ENCODE data around the gene ZSCAN5A. TPM values are rescaled to one million over a fixed set of nuclear protein-coding genes. Genes with fewer than 3 reads are reported as not detected.

ZSCAN5A gene
- total RNA-seq, 2 experiments from 2014 or later, result 14.4 to 19.2 TPM

DNA sequence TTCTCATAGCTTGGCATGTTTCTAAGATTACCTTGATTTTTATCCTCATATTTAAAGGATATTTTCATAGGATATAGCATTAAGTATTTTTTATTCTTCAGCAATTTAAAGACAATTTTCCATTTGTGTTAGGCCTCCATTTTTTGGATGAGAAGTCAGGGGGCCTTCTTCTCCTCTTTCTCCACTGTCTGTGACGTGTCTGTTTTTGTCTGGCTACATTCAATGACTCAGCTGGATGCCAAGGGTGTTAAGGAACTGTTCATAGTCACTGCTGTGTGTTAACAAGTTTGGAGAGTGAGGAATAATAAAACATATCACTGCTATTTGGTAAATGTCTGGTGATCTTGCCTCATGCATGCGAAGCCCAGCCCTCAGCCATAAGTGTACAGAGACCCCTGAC is 42.3 kb upstream of the ZSCAN5A start:
- Histone ChIP-seq H4K20me1 (ENCODE audit: insufficient read depth, low read length) (no peaks in the 10 kb centered on the region), H2AFZ (ENCODE audit: low read length) (no peak overlapping the region), H3K79me2 (ENCODE audit: insufficient read depth, low read depth, low read length) (no peaks in the 10 kb centered on the region), H3K36me3 (ENCODE audit: insufficient read depth, low read length) (no peaks in the 10 kb centered on the region), H3K4me2 (ENCODE audit: low read length) (no peak overlapping the region), H3K4me3 (ENCODE audit: low read depth, low read length, poor library complexity, severe bottlenecking) (no peak overlapping the region), H3K9me2 (ENCODE audit: insufficient read depth, low read length) (no peaks in the 10 kb centered on the region), H3K9me3 (ENCODE audit: low read length) (no peaks in the 10 kb centered on the region), H3K4me1 (ENCODE audit: insufficient read depth, low read length, poor library complexity, severe bottlenecking) (no peaks in the 10 kb centered on the region), H3K27ac (ENCODE audit: low read depth, low read length, poor library complexity, severe bottlenecking) (no peak overlapping the region)
- no peak for TF ChIP-seq EZH2phosphoT487 (IDR thresholded peaks at IDR 0.05; ENCODE audit: borderline replicate concordance, low read depth, low read length)
- no peak for TF ChIP-seq CTCF (conservative IDR thresholded peaks at IDR 0.05; ENCODE audit: low read length)
- intact Hi-C loops (cut with micrococcal nuclease; ENCODE audit: unreplicated experiment), result loop anchor here (10.0 kb wide), 1 partner anchor 292 kb away; no protein-coding TSS in a partner anchor
- BruUV-seq (replicated peaks), result no TSS peak
- DNase-seq (ENCODE audit: low spot score), result no peak
- ChIA-PET POLR2A (no interaction called here), CTCF (ENCODE audit: unreplicated experiment) (no interaction called here)

DNA sequence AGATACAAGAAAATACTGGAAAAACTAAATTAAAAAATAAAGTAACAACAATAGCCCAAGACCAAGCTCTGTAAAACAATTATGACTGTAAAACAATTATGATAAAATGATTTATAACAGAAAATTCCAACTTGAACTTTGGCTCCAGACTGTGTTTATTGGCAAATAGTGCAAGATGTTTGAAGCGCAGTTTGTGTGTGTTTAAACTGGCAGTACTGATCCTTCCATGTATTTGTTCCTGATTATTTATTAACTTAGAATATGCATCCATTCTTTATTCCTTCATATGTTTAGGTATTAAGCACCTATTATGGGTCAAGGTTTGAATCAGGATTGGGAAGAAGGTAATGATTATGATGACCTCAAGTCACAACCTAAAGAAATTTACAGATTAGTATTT is 40.9 kb upstream of the ZSCAN5A start:
- Histone ChIP-seq H3K4me1 (ENCODE audit: insufficient read depth, low read length, poor library complexity, severe bottlenecking) (no peaks in the 10 kb centered on the region), H2AFZ (ENCODE audit: low read length) (no peak overlapping the region), H3K36me3 (ENCODE audit: insufficient read depth, low read length) (no peaks in the 10 kb centered on the region), H4K20me1 (ENCODE audit: insufficient read depth, low read length) (no peaks in the 10 kb centered on the region), H3K9me2 (ENCODE audit: insufficient read depth, low read length) (no peaks in the 10 kb centered on the region), H3K79me2 (ENCODE audit: insufficient read depth, low read depth, low read length) (no peaks in the 10 kb centered on the region), H3K9me3 (ENCODE audit: low read length) (no peaks in the 10 kb centered on the region), H3K4me2 (ENCODE audit: low read length) (no peak overlapping the region), H3K27ac (ENCODE audit: low read depth, low read length, poor library complexity, severe bottlenecking) (no peak overlapping the region), H3K4me3 (ENCODE audit: low read depth, low read length, poor library complexity, severe bottlenecking) (no peak overlapping the region)
- TF ChIP-seq EZH2phosphoT487 (IDR thresholded peaks at IDR 0.05; ENCODE audit: borderline replicate concordance, low read depth, low read length) (no peak), CTCF (conservative IDR thresholded peaks at IDR 0.05; ENCODE audit: low read length) (no peak)
- no TSS peak for BruUV-seq (replicated peaks)
- intact Hi-C loops (cut with micrococcal nuclease; ENCODE audit: unreplicated experiment), result loop anchor here (10.0 kb wide), 1 partner anchor 291 kb away; no protein-coding TSS in a partner anchor
- ChIA-PET POLR2A (no interaction called here), CTCF (ENCODE audit: unreplicated experiment) (no interaction called here)
- DNase-seq (ENCODE audit: low spot score), result no peak

- H3K4me2 ChIP-seq (ENCODE audit: low read length), result no peak overlapping the region
- H3K9me2 ChIP-seq (ENCODE audit: insufficient read depth, low read length), result no peaks in the 10 kb centered on the region
- no peaks in the 10 kb centered on the region for H3K79me2 ChIP-seq (ENCODE audit: insufficient read depth, low read depth, low read length)
- H4K20me1 ChIP-seq (ENCODE audit: insufficient read depth, low read length), result no peaks in the 10 kb centered on the region
- intact Hi-C loops (cut with micrococcal nuclease; ENCODE audit: unreplicated experiment), result loop anchor here (10.0 kb wide), 1 partner anchor 286 kb away; no protein-coding TSS in a partner anchor
- POLR2A ChIA-PET, result no interaction called here
- no peak for TF ChIP-seq EZH2phosphoT487 (IDR thresholded peaks at IDR 0.05; ENCODE audit: borderline replicate concordance, low read depth, low read length)
- no peak for TF ChIP-seq CTCF (conservative IDR thresholded peaks at IDR 0.05; ENCODE audit: low read length)
- H2AFZ ChIP-seq (ENCODE audit: low read length), result no peak overlapping the region
- no peaks in the 10 kb centered on the region for H3K9me3 ChIP-seq (ENCODE audit: low read length)
- H3K36me3 ChIP-seq (ENCODE audit: insufficient read depth, low read length), result no peaks in the 10 kb centered on the region
- H3K4me1 ChIP-seq (ENCODE audit: insufficient read depth, low read length, poor library complexity, severe bottlenecking), result no peaks in the 10 kb centered on the region
- no peak overlapping the region for H3K4me3 ChIP-seq (ENCODE audit: low read depth, low read length, poor library complexity, severe bottlenecking)
- no TSS peak for BruUV-seq (replicated peaks)
- CTCF ChIA-PET (ENCODE audit: unreplicated experiment), result no interaction called here
- no peak for DNase-seq (ENCODE audit: low spot score)
- H3K27ac ChIP-seq (ENCODE audit: low read depth, low read length, poor library complexity, severe bottlenecking), result no peak overlapping the region
Measured at GRCh38 chr19:56351208-56351607, 36.6 kb upstream of the ZSCAN5A start.

All from OCI-LY7 (cell line).